Measurements from ENCODE around the gene PIP5K1C.
A peak's percentile ranks its signal among the peaks of the same experiment; 100 is the strongest.

The PIP5K1C gene

GRCh38 chr19:3622224-3622623, 78.0 kb downstream of the PIP5K1C start:
- DNase-seq: no peak

- no peak for DNase-seq
These were observed 78.6 kb downstream of the PIP5K1C start for GRCh38 chr19:3621689-3622088.

DNA sequence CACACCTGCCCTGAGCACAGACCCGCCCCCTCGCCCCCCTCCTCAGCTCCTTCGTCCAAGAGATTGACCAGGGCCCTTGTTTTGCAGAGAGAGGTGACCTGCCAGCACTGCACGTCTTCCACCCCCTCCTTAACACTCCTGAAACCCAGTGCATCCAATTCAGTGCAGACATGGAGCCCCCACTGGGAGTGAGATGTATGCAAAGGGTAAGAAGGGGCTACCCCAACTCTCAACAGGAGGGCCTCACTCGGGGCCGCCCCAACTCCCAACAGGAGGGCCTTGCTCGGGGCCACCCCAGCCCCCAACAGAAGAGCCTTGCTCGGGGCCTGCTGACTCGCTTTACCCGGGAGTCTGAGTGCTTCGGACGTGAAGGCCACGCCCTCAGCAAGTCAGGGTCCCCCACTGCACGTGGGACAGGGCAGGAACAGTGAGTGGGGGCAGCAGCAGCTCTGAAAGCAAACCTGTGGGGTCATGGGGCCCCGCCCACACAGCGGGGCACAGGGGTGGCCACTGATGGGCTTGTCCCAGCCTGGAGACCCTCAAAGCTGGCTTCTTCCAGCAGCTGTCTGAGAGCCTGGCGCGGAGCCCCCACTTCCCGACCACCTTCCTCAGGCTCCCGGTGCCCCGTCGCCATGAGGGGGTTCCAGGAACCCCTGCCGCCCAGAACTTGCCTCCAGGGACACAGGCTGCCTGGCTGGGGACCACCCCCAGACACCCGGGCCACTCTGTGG, 79.3 kb downstream of the PIP5K1C start:
- DNase-seq: no peak

GRCh38 chr19:3620145-3620816, 80.0 kb downstream of the PIP5K1C start:
- DNase-seq: no peak

- DNase-seq: no peak
These were observed 80.6 kb downstream of the PIP5K1C start for GRCh38 chr19:3619631-3620012.

DNA sequence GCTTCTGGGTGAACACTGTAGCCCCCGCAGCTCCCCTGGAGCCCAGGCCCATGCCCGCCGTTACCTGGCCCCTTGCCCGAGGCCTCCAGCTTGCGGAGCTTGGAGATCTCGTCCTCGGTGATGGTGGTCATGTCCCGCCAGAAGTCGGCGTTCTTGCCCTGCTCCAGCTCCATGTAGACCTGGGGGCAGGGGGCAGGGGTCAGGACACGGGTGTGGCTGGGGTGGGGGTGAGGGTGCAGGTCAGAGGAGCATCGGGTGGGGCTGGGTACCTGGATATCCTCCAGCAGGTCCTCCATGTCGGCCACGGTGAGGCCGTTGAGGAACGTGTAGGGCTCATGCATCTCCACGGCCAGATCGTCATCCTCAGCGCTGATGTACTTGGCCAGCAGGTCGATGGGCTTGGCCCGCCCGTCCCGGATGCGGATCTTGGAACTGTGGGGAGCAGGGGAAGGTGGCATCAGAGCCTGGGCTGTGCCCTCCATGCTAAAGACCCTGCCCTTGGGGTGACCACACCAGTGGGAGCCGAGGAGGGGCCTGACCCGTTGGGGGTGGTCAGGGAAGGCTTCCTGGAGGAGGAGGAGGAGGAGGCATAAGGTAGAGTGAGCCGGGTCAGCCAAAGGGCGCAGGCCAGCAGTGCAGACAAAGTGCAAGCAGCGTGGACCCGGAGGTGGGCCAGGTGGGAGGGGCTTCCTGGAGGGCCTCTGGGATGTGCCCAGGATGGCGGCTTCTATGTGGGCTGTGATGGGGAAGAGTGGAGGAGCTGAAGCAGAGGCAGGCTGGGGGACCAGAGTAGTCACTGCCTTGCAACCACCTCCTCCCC, 81.2 kb downstream of the PIP5K1C start:
- no peak for DNase-seq

DNA sequence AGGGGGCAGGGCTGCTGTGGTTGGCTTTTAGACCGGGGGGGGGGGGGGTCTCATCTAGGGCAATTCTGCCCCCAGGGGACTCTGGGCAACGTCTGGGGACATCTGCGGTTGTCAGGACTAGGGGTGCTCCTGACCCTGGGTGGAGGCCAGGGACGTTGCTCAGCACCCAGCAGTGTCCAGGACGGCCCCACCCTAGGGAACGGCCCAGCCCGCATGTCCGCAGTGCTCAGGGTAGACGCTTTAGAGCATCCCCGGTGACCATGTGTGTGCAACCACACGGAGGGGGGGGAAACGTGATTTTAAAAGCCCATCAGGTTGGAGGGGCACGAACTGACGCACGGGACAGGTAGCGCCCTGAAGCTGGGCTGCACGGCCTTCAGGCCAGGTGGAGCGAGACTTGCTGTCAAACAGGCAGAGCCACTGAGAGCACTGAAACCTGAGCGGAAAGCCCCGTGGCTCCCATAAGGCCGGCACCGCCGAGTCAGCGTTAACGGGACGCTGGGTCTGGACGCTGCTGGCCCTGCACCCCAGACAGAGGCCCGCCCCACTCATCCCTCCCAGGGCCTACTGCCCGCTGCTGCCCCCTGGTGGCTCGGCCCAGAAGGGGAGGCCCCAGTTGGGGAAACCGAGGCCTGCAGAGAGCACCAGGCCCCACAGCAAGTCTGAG, 82.0 kb downstream of the PIP5K1C start:
- peak; percentile 42 for DNase-seq

DNA sequence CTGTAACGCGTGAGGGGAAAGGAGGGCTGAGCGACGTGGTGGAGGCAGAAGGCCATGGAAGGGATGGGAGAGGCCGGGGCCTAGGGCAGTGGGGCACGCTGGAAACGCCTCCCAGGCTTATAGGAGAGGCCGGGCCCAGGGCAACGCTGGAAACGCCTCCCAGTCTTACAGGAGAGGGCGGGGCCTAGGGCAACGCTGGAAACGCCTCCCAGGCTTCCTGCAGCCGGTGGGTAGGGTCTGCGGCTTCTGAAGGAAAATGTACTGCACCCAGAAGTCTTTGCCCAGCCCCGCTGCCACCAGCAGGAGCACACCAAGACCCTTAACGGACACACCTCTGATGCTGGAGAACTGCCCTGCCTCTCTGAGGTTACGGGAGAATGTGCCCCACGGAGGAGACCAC, 82.8 kb downstream of the PIP5K1C start:
- DNase-seq: no peak

DNA sequence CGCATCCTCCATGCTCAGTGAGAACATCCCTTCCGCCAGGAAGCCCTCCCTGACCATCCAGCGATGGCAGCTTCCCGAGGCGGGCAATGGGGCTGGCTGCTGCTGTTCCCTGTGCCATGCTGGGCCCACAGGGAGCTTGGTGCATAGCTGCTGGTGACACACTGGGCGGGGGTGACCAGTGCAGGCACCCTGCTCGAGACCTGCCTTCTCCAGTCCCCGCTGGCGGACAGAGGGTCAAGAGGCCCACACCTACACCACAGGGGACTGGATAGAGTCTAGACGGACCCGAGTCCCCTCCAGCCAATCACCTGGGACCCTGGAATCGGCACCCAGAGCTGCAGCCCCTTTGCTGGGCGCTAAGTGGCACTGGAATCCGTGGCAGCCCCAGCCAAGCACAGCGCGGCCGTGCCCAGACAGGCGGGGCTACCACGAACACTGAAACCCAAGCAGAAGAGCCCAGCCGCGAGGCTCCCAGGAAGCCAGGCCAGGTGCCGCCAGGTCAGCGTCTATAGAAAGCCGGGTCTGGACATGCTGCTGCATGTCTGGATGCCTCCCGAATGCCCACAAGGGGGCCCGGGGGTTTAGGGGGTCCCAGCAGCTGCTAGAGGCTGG, 84.6 kb downstream of the PIP5K1C start:
- DNase-seq: no peak

DNA sequence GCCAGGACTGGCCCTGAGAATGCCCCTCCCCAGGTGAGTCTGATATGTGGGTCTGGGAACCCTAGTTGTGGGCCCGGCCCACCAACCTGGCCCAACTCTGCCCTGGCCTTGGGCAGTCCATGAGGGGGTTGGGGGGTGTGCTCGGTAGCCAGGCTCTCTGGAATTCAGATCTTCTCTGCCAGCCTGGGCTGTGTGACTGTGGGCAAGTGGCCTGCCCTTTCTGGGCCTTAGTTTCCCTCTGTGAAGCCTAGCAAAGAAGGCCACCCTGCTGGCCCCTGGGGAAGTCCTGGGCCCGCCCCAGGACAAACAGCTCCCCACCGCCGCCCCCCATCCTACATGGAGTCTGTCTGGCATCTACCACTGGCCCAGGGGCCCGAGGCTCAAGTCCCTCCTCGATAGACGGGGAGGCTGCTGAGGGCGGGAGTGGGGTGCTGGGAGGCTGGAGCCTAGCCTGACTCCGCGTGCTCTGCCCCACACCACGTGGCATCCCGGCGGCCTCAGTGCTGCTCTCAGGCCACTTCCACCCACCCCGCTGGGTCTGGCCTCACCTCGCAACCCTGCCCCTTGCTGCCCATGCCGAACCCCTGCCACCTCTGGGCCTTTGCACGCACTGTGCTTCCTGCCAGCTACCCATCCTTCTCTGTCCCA, 85.3 kb downstream of the PIP5K1C start:
- DNase-seq: no peak

GRCh38 chr19:3613818-3614661, 86.2 kb downstream of the PIP5K1C start:
- DNase-seq: no peak

DNA sequence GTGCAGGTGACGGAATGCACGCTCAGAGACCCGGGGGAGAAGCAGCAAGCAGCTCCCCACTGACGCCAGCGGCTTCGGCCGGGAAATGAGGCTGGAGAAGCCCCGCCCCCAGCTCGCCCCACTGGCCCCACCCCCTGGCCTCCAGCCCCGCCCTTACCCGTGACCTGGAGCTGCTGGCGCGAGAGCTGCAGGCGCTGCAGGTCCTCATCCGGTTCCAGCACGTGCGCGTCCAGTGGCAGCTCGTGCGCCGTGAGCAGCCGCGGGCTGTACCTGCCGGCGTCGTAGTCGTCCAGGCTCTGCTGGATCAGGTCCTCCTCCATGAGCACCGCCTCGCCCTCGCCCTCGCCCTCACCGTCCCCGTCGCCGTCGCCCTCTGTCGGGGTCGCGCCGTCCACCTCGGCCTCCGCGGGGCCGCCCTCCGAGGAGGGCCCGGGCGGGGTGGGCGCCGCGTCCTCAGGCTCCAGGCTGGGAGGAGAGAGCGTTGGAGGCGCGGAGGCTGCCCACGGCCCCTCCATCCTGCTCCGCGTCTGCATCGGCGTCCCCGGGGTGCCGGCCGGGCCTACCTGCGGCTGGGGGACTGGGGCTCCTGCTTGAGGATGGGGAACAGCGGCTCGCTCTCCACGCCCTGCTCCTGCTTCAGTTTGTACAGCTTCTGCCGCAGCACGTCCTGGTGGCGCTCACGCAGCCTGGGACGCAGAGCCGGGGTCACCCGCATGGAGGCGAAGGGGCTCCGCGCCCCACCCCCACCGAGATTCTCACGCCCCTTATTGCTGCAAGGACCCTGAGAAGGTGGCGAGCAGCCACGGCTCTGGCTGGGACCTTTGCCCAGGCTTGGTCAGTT, 87.1 kb downstream of the PIP5K1C start:
- DNase-seq: no peak

DNA sequence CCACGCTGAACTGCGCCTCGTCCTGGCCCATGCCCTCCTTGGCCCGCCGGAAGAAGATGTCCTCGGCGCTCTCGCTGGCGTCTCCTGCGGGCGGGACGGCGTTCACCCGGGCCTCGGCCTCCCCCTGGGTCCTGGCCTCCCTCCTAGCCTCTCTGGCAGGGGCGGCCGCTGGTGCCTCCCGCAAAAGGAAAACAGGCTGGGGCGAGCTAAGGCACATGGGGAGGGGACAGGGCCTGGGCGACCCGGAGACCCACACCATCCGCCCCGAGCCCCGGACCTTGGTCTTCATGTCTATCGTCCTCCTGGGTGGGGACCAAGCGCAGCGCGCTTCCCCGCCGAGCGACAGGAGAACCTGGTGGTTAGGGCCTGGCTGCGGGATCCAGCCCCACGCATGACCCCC, 87.9 kb downstream of the PIP5K1C start:
- DNase-seq: no peak

GRCh38 chr19:3611841-3612240, 88.4 kb downstream of the PIP5K1C start:
- DNase-seq: no peak

DNA sequence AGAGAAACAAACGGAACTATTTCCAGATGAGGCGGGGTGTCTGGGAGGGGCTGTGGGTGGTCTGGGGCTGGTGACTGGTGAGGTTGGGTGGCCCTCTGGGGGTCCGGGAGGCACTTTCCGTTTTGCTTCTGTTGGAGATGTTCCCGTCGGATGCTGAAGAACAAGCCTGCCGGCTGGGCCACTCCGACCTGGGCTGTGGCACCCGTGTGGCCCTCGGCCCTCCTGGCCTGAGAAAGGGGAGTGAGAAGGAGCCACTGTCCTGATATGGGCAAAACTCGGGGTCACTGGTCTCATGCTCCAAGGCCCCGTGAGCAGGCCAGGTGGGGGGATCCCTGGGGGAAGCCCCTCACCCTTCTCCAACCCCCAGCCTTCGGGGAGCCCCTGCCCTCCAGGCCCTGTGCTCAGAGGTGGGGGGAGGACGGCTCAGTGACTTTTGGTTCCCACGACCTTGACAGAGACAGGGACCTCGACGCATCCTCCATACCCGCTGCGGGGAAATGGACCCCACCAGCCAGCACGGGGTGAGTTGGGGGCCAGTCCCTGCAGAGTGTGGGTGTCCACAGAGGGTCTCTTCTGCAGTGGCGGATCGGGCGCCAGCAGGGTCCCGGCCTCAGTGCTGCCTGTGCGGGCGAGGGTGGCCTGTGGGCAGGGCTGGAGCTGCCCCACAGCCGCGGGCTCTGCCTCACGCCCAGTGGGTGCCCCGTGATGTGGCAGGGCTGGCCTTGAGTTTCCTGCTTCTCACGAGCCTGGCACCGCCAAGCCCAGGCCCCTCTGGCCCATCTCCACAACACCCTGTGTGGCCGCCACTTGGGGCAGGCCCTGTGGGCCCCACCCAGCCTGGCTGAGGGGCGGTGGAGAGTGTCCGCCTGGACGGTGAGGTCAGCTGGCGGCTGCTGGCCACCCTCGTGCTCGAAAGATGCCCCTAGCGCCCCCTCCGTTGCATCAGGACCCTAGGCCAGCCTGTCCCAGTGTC, 89.2 kb downstream of the PIP5K1C start:
- no peak for DNase-seq

DNA sequence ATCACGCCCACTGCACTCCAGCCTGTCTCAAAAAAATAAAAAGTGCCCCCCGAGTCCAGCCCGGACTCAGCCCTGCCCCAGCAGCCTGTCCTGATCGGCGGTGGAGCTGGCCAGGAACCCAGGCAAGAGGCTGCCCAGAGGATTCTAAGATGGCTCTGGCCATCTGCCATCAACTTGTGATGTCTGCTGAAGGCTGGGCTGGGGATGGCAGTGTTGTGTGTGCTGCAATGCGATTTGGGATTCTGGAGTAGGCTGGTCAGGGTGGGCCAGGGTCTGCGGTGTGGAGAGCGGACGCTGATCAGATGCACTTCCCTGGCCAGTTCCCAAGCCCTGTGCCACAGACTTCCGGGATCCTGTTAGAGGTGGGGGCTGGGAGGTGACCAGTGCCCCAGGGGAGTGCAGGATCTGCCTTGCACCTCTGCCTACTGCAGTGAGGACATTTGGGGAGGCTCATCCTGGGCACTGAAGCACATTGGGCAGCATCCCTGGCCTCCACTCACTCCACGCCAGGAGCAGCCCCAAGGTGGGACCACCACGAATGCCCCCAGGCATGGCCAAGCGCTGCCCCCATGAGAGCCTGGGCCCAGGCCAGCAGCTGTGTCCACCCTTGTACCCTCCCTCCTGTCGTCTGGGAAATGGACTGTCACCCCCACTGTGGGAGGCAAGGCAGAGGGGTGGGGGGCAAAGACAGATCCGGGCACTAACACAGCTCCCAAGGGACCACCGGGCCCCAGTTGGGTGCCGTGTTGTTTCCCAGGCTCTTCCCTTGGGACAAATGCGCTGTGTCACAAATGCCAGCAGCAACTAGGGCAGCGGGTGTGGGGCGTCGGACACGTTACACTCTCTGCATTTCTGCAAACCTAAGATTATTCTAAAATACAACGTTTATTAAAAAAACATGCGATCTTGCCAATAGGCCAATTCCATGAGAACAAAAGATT, 90.2 kb downstream of the PIP5K1C start:
- DNase-seq: no peak

DNA sequence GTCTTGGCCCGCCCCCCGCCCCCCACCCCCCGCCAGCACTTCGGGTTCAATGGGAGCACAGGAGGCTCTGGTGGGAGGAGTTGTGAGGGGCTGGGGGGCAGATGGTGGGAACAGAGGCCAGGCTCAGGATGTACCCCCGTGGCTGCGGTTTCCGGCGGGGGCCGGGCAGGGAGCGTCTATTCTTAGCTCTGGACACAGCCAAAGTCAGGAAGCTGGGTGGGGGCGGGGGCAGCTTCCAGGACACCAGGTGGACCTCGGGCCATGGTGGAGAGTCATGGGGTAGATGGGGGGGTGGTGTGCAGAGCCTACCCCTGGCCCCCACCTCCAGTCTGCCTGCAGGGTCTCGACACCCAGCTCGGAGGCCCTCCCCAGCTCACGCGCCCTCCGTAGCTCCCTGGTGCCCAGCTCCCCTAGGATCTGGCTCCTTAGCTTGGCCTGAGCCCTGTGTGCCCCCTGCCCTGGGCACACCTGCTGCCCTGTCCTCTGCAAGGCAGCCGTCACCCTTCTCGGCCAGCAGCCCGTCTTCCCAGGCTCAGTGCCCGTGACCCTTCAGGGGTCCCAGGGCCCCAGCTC, 91.4 kb downstream of the PIP5K1C start:
- DNase-seq: no peak
